CD4-positive, alpha-beta T cell (primary cell): ENCODE results near the gene WDFY3. TPM values are rescaled to one million over a fixed set of nuclear protein-coding genes. Genes with fewer than 3 reads are reported as not detected.

Source experiments
- ATAC-seq: fragments of 200-7000 bp; cut with Tn5 transposase; one replicate; pipeline ENCODE4 v1.10.0; 2022; ENCODE audit warnings: mild to moderate bottlenecking; ENCODE audit not compliant: poor library complexity
- CTCF ChIA-PET: fragments of 350-600 bp; sonication (Branson Sonifier 250); formaldehyde crosslinking; loops from one replicate; lab custom pipeline; 2021; ENCODE audit warnings: antibody characterized with exemption, inconsistent platforms; lab: Charles Lee
- POLR2A ChIA-PET: fragments of 350-600 bp; sonication (Branson Sonifier 250); formaldehyde crosslinking; loops from one replicate; lab custom pipeline; 2021; ENCODE audit warnings: antibody characterized with exemption, inconsistent platforms; lab: Charles Lee
- DNase-seq, 14 experiments: peaks; one replicate each; pipeline ENCODE4 v3.0.0-alpha.2; 2013 to 2020; ENCODE audit warnings: mixed read lengths in 2 of 14
- H3K27ac ChIP-seq, 2 donors: one replicate each; pipeline versions ENCODE4 v1.5.1 to v1.7.0; 2013; ENCODE audit warnings: low read length in 2 of 2, low read depth in 1 of 2, mild to moderate bottlenecking in 1 of 2
- H3K27me3 ChIP-seq, 2 experiments: 1 replicate in 1 of 2; 2 replicates in 1 of 2; pipeline versions ENCODE4 v1.6.1 to v1.7.0; 2013; ENCODE audit warnings: low read length in 2 of 2, control low read depth in 1 of 2, mild to moderate bottlenecking in 1 of 2, moderate library complexity in 1 of 2; ENCODE audit not compliant: insufficient read depth in 2 of 2, control insufficient read depth in 1 of 2
- H3K36me3 ChIP-seq: one replicate; pipeline ENCODE4 v1.6.1; 2013; ENCODE audit warnings: low read length, control low read depth; ENCODE audit not compliant: insufficient read depth
- H3K4me1 ChIP-seq: one replicate; pipeline ENCODE4 v1.6.1; 2013; ENCODE audit warnings: low read length, control low read depth; ENCODE audit not compliant: insufficient read depth
- H3K4me3 ChIP-seq: one replicate; pipeline ENCODE4 v1.5.1; 2013; ENCODE audit warnings: mild to moderate bottlenecking, low read length, moderate library complexity
- H3K9me3 ChIP-seq, 2 experiments: 1 replicate in 1 of 2; 2 replicates in 1 of 2; pipeline versions ENCODE4 v1.6.1 to v1.7.0; 2013; ENCODE audit warnings: low read length in 2 of 2, mild to moderate bottlenecking in 2 of 2, control low read depth in 1 of 2, moderate library complexity in 1 of 2; ENCODE audit not compliant: control insufficient read depth in 1 of 2, insufficient read depth in 1 of 2
- H3K27ac Mint-ChIP-seq: one replicate; pipeline ENCODE4 v1.8.0; 2020; ENCODE audit warnings: mixed read lengths
- H3K27me3 Mint-ChIP-seq: one replicate; pipeline ENCODE4 v1.8.0; 2021; ENCODE audit warnings: mixed read lengths
- H3K36me3 Mint-ChIP-seq: one replicate; pipeline ENCODE4 v1.8.0; 2021; ENCODE audit warnings: low read depth, mixed read lengths
- H3K4me1 Mint-ChIP-seq: one replicate; pipeline ENCODE4 v1.8.0; 2021; ENCODE audit warnings: low read depth, mixed read lengths
- H3K4me3 Mint-ChIP-seq: one replicate; pipeline ENCODE4 v1.8.0; 2020; ENCODE audit warnings: mild to moderate bottlenecking, mixed read lengths
- H3K9me3 Mint-ChIP-seq: one replicate; pipeline ENCODE4 v1.8.0; 2020; ENCODE audit warnings: mixed read lengths
- intact Hi-C, 2 experiments: fragments of 100-400 bp; cut with DNase I in 1 of 2; cut with micrococcal nuclease in 1 of 2; formaldehyde crosslinking; loops; one replicate each; pipeline versions ENCODE4 v1.15.1 to v1.9.0; 2023 to 2025; cut with DNase I, micrococcal nuclease
- total RNA-seq, 174 experiments: library from RNA in 2 of 174; stranded (reverse) in 2 of 174; gene quantifications; one replicate each; pipeline ENCODE4 v1.2.3 and lab custom pipeline; 2021 to 2026
- TF ChIP-seq, protein P1 (sequence below): fragments of 200-600 bp; IDR thresholded peaks from one replicate; pipeline ENCODE4 v1.8.0; 2022; ENCODE audit warnings: antibody characterized with exemption, mild to moderate bottlenecking

Gene WDFY3
- total RNA-seq, 2 experiments from 2014 or later = 0.60 to 0.75 TPM

DNA sequence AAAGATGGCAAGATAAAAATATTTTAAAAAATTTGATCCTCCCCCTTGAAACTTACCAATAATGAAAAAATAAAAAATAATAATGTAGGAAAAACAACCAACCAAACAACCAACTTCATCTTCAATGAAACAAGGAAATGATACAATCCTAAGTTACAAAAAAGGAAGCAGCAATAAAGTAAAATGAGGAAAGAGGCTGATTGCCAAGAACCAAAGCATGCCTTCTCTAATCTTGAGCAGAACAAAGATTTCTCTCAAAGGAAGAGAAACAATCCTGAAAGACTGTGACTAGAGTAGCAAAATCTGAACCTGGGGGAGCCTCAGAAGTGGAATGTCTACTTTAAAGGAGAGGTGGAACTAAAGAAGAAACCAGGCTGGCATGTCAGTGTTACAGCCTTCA lies 10.9 kb upstream of the WDFY3 start:
- H3K27me3 Mint-ChIP-seq = peaks cover 10% of the 10 kb centered on the region
- ChIA-PET POLR2A (no interaction called here), CTCF (no interaction called here)
- Histone ChIP-seq H3K27me3 (no peaks in the 10 kb centered on the region), H3K4me3 (no peak overlapping the region), H3K36me3 (no peaks in the 10 kb centered on the region), H3K27ac (no peak overlapping the region), H3K4me1 (no peaks in the 10 kb centered on the region), H3K9me3 (no peaks in the 10 kb centered on the region)
- H3K4me3 Mint-ChIP-seq = no peak overlapping the region
- H3K36me3 Mint-ChIP-seq = no peaks in the 10 kb centered on the region
- no peak for DNase-seq
- intact Hi-C loops = no loop called here
- no peak for ATAC-seq
- H3K9me3 Mint-ChIP-seq = no peaks in the 10 kb centered on the region
- no peak overlapping the region for H3K27ac Mint-ChIP-seq
- no peaks in the 10 kb centered on the region for H3K4me1 Mint-ChIP-seq
- TF ChIP-seq, protein P1, sequence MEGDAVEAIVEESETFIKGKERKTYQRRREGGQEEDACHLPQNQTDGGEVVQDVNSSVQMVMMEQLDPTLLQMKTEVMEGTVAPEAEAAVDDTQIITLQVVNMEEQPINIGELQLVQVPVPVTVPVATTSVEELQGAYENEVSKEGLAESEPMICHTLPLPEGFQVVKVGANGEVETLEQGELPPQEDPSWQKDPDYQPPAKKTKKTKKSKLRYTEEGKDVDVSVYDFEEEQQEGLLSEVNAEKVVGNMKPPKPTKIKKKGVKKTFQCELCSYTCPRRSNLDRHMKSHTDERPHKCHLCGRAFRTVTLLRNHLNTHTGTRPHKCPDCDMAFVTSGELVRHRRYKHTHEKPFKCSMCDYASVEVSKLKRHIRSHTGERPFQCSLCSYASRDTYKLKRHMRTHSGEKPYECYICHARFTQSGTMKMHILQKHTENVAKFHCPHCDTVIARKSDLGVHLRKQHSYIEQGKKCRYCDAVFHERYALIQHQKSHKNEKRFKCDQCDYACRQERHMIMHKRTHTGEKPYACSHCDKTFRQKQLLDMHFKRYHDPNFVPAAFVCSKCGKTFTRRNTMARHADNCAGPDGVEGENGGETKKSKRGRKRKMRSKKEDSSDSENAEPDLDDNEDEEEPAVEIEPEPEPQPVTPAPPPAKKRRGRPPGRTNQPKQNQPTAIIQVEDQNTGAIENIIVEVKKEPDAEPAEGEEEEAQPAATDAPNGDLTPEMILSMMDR = no peak

DNA sequence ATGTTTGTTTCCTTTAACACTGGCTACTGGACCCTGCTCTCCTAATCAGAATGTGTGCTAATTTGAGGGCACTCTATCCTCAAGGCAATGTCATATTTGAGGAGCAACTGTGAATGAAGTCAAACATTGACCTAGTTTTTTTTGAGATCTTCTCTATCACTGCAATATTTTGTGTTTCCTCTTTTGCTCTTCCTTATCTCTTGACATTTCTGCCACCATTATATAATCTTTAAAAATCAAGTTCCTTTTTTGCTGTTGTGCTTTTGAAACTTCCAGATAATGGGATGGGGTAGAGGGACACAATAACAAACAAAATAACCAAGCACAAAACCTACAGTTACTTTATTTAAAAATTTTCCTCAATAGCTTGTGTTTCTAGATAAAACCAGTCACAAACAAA lies 7.4 kb upstream of the WDFY3 start:
- Mint-ChIP-seq H3K4me1 (no peaks in the 10 kb centered on the region), H3K4me3 (no peak overlapping the region), H3K36me3 (no peaks in the 10 kb centered on the region), H3K27ac (no peak overlapping the region), H3K9me3 (no peaks in the 10 kb centered on the region), H3K27me3 (peaks cover 18% of the 10 kb centered on the region)
- H3K27me3 ChIP-seq = peaks cover 3% of the 10 kb centered on the region in 2 experiments
- H3K36me3 ChIP-seq = no peaks in the 10 kb centered on the region
- no peaks in the 10 kb centered on the region for H3K9me3 ChIP-seq
- TF ChIP-seq, protein P1 = no peak
- no peak for ATAC-seq
- no peaks in the 10 kb centered on the region for H3K4me1 ChIP-seq
- ChIA-PET POLR2A (no interaction called here), CTCF (no interaction called here)
- no peak overlapping the region for H3K27ac ChIP-seq
- DNase-seq = no peak
- H3K4me3 ChIP-seq = no peak overlapping the region
- intact Hi-C loops = loop anchor here in 1 of 2 experiments (2.0 kb wide), 1 partner anchor 1329 kb away; no protein-coding TSS in a partner anchor

DNA sequence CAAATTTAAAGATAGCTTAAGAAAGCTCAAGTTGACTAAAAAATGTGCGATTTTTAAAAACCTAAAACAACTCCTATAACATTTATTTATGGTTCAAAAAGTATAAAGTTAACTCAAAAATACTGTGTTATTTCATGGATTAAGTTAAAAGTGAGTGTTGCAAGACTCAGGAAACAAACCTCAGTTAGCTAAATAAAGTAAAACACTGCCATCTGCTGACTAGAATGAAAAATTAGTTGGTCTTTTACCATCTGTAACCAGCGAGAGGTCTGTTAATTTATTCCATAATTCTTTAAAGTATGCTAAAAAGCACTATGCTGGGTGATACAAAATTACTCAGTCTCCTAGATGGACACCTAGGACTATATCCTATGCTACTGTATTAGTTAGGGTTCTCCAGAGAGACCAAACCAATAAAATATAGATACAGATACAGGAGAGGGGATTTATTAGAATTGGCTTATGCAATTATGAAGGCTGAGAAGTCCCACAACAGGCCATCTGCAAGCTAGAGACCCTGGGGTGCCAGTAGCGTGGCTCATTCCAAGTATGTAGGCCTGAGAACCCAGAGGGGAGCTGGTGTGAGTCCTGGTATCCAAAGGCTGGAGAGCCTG lies 4.9 kb upstream of the WDFY3 start:
- Mint-ChIP-seq H3K9me3 (no peaks in the 10 kb centered on the region), H3K36me3 (no peaks in the 10 kb centered on the region), H3K4me3 (no peak overlapping the region), H3K27me3 (peaks cover 41% of the 10 kb centered on the region), H3K27ac (no peak overlapping the region), H3K4me1 (peaks cover 10% of the 10 kb centered on the region)
- ATAC-seq (no peak), DNase-seq (peak in 3 of 14 experiments; percentile 15 to 32 (median 29))
- Histone ChIP-seq H3K9me3 (peaks cover 0 to 7% of the 10 kb centered on the region in 2 experiments), H3K27me3 (peaks cover 12 to 23% of the 10 kb centered on the region in 2 experiments), H3K27ac (no peak overlapping the region), H3K4me1 (peaks cover 3% of the 10 kb centered on the region), H3K4me3 (no peak overlapping the region), H3K36me3 (no peaks in the 10 kb centered on the region)
- ChIA-PET CTCF (interaction anchor here (1.0 to 1.2 kb wide), 2 partner anchors 393 to 1327 kb away, joined by 3 to 4 read pairs; no protein-coding TSS in a partner anchor), POLR2A (no interaction called here)
- intact Hi-C loops = loop anchor here in 1 of 2 experiments (2.0 kb wide), 2 partner anchors 221 to 393 kb away; no protein-coding TSS in a partner anchor
- TF ChIP-seq, protein P1 = peak; percentile 25
